ENCODE data around the gene ATP8A2.

ATP8A2 gene

GRCh38 chr13:25701304-25701703 is 329.5 kb downstream of the ATP8A2 start:
- H3K36me3 ChIP-seq = no peaks in the 10 kb centered on the region
- peaks cover 0 to 16% (median 7%) of the 10 kb centered on the region in 11 experiments; a peak in 9 of 22 replicates for H3K9me3 ChIP-seq (replicated peaks in 1 of 11)
- no peak overlapping the region for H3K9ac ChIP-seq
- H3K4me3 ChIP-seq = no peak overlapping the region
- H3K4me1 ChIP-seq = peaks cover 0 to 10% (median 0%) of the 10 kb centered on the region in 10 experiments; a peak in 5 of 20 replicates
- H3K4me2 ChIP-seq = no peak overlapping the region
- no peak for TF ChIP-seq Cebpa-rat (IDR thresholded peaks at IDR 0.05)
- no peaks in the 10 kb centered on the region for H4K20me1 ChIP-seq
- H3K27ac ChIP-seq = no peak overlapping the region
- no peaks in the 10 kb centered on the region for H3K27me3 ChIP-seq

GRCh38 chr13:25702386-25702785 is 330.6 kb downstream of the ATP8A2 start:
- TF ChIP-seq Cebpa-rat (IDR thresholded peaks at IDR 0.05) = no peak
- H3K4me2 ChIP-seq = no peak overlapping the region
- no peak overlapping the region for H3K9ac ChIP-seq
- no peaks in the 10 kb centered on the region for H4K20me1 ChIP-seq
- H3K27ac ChIP-seq = no peak overlapping the region
- no peaks in the 10 kb centered on the region for H3K27me3 ChIP-seq
- H3K36me3 ChIP-seq = no peaks in the 10 kb centered on the region
- H3K4me1 ChIP-seq = peaks cover 0 to 10% (median 0%) of the 10 kb centered on the region in 10 experiments; a peak in 6 of 20 replicates
- peaks cover 0 to 13% (median 5%) of the 10 kb centered on the region in 11 experiments; a peak in 4 of 22 replicates for H3K9me3 ChIP-seq (replicated peaks in 1 of 11)
- no peak overlapping the region for H3K4me3 ChIP-seq

DNA sequence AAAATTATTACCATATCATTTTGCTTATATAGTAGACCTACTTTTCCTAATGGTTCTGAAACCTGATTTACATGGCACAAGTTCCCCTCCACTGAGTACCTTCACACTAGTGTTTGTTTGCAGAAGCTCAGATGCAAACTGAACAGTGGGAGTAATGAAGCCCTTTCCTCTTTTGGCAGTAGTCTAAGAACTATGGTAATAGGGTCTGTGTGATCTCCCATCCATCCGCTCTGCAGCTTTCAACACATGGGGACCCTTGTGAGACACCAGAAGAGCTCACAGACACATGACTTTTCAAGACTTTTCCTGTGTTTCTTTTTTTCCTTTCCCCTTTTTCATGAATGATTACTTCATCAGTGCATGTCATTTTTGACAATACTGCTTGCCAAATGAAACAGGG is 336.0 kb downstream of the ATP8A2 start:
- Histone ChIP-seq H3K4me1 (peaks cover 0 to 14% (median 0%) of the 10 kb centered on the region in 10 experiments; a peak in 7 of 20 replicates), H3K36me3 (no peaks in the 10 kb centered on the region), H3K4me3 (no peak overlapping the region), H3K27me3 (no peaks in the 10 kb centered on the region), H4K20me1 (no peaks in the 10 kb centered on the region), H3K9me3 (replicated peaks in 1 of 11) (0 out of 22 replicates have a peak, but pooled peaks cover 0 to 3% (median 0%) of the 10 kb centered on the region in 11 experiments), H3K4me2 (peak overlapping the region in 6 of 11 experiments; percentile 6 to 41 (median 20); a peak in 9 of 22 replicates), H3K27ac (no peak overlapping the region), H3K9ac (no peak overlapping the region)
- no peak for TF ChIP-seq Cebpa-rat (IDR thresholded peaks at IDR 0.05)

GRCh38 chr13:25708268-25708667 is 336.5 kb downstream of the ATP8A2 start:
- peaks cover 0 to 14% (median 0%) of the 10 kb centered on the region in 10 experiments; a peak in 7 of 20 replicates for H3K4me1 ChIP-seq
- no peak overlapping the region for H3K4me3 ChIP-seq
- H4K20me1 ChIP-seq = no peaks in the 10 kb centered on the region
- H3K27ac ChIP-seq = no peak overlapping the region
- H3K9ac ChIP-seq = no peak overlapping the region
- H3K4me2 ChIP-seq = peak overlapping the region in 6 of 11 experiments; percentile 6 to 41 (median 20); a peak in 7 of 22 replicates
- no peaks in the 10 kb centered on the region for H3K36me3 ChIP-seq
- no peaks in the 10 kb centered on the region for H3K27me3 ChIP-seq
- no peak for TF ChIP-seq Cebpa-rat (IDR thresholded peaks at IDR 0.05)
- 0 out of 22 replicates have a peak, but pooled peaks cover 0 to 3% (median 0%) of the 10 kb centered on the region in 11 experiments for H3K9me3 ChIP-seq (replicated peaks in 1 of 11)

GRCh38 chr13:25709088-25709487 is 337.3 kb downstream of the ATP8A2 start:
- 0 out of 22 replicates have a peak, but pooled peaks cover 0 to 3% (median 0%) of the 10 kb centered on the region in 11 experiments for H3K9me3 ChIP-seq (replicated peaks in 1 of 11)
- no peaks in the 10 kb centered on the region for H3K27me3 ChIP-seq
- H3K27ac ChIP-seq = no peak overlapping the region
- no peaks in the 10 kb centered on the region for H4K20me1 ChIP-seq
- no peak overlapping the region for H3K4me3 ChIP-seq
- H3K4me1 ChIP-seq = peaks cover 0 to 17% (median 0%) of the 10 kb centered on the region in 10 experiments; a peak in 9 of 20 replicates
- H3K4me2 ChIP-seq = no peak overlapping the region
- no peak overlapping the region for H3K9ac ChIP-seq
- H3K36me3 ChIP-seq = no peaks in the 10 kb centered on the region
- TF ChIP-seq Cebpa-rat (IDR thresholded peaks at IDR 0.05) = no peak

GRCh38 chr13:25715760-25716159 is 344.0 kb downstream of the ATP8A2 start:
- Histone ChIP-seq H3K4me1 (peaks cover 0 to 29% (median 12%) of the 10 kb centered on the region in 10 experiments; a peak in 14 of 20 replicates), H3K9ac (no peak overlapping the region), H3K4me3 (no peak overlapping the region), H3K4me2 (peak overlapping the region in 1 of 11 experiments; percentile 17; a peak in 2 of 22 replicates), H4K20me1 (no peaks in the 10 kb centered on the region), H3K27ac (no peak overlapping the region), H3K36me3 (no peaks in the 10 kb centered on the region), H3K9me3 (replicated peaks in 1 of 11) (peaks cover 0 to 16% (median 5%) of the 10 kb centered on the region in 11 experiments; a peak in 7 of 22 replicates), H3K27me3 (no peaks in the 10 kb centered on the region)
- TF ChIP-seq Cebpa-rat (IDR thresholded peaks at IDR 0.05) = no peak

- no peak overlapping the region for H3K9ac ChIP-seq
- no peaks in the 10 kb centered on the region for H4K20me1 ChIP-seq
Measured at GRCh38 chr13:25717666-25718197, 346.0 kb downstream of the ATP8A2 start.

GRCh38 chr13:25719666-25720065 is 347.9 kb downstream of the ATP8A2 start:
- peaks cover 0 to 33% (median 15%) of the 10 kb centered on the region in 11 experiments; a peak in 14 of 22 replicates for H3K9me3 ChIP-seq (replicated peaks in 1 of 11)
- H3K4me1 ChIP-seq = peaks cover 0 to 24% (median 12%) of the 10 kb centered on the region in 10 experiments; a peak in 13 of 20 replicates
- H3K9ac ChIP-seq = no peak overlapping the region
- H3K4me2 ChIP-seq = no peak overlapping the region
- no peak overlapping the region for H3K27ac ChIP-seq
- no peaks in the 10 kb centered on the region for H3K27me3 ChIP-seq
- H3K36me3 ChIP-seq = no peaks in the 10 kb centered on the region
- no peak for TF ChIP-seq Cebpa-rat (IDR thresholded peaks at IDR 0.05)
- H4K20me1 ChIP-seq = no peaks in the 10 kb centered on the region
- no peak overlapping the region for H3K4me3 ChIP-seq

More at GRCh38 chr13:25717666-25718197, 346.0 kb downstream of the ATP8A2 start:
- no peaks in the 10 kb centered on the region for H3K27me3 ChIP-seq
- peaks cover 0 to 29% (median 12%) of the 10 kb centered on the region in 10 experiments; a peak in 14 of 20 replicates for H3K4me1 ChIP-seq
- H3K36me3 ChIP-seq = no peaks in the 10 kb centered on the region
- H3K27ac ChIP-seq = no peak overlapping the region
- peak overlapping the region in 7 of 11 experiments; percentile 16 to 59 (median 42); a peak in 12 of 22 replicates for H3K4me2 ChIP-seq
- peaks cover 0 to 25% (median 9%) of the 10 kb centered on the region in 11 experiments; a peak in 9 of 22 replicates for H3K9me3 ChIP-seq (replicated peaks in 1 of 11)
- TF ChIP-seq Cebpa-rat (IDR thresholded peaks at IDR 0.05) = no peak
- no peak overlapping the region for H3K4me3 ChIP-seq

GRCh38 chr13:25722893-25723292 is 351.1 kb downstream of the ATP8A2 start:
- no peak overlapping the region for H3K27ac ChIP-seq
- H3K9me3 ChIP-seq (replicated peaks in 1 of 11) = peaks cover 0 to 20% (median 11%) of the 10 kb centered on the region in 11 experiments; a peak in 12 of 22 replicates
- H3K27me3 ChIP-seq = no peaks in the 10 kb centered on the region
- no peaks in the 10 kb centered on the region for H3K36me3 ChIP-seq
- peaks cover 0 to 7% (median 4%) of the 10 kb centered on the region in 10 experiments; a peak in 13 of 20 replicates for H3K4me1 ChIP-seq
- no peak overlapping the region for H3K9ac ChIP-seq
- no peak overlapping the region for H3K4me3 ChIP-seq
- H3K4me2 ChIP-seq = no peak overlapping the region
- H4K20me1 ChIP-seq = no peaks in the 10 kb centered on the region
- TF ChIP-seq Cebpa-rat (IDR thresholded peaks at IDR 0.05) = no peak
